HS-27A (cell line): ENCODE results near the gene FZD7.

Source experiments
- DNase-seq: peaks from one replicate; pipeline ENCODE4 v3.0.0-alpha.2; 2012; ENCODE audit warnings: low read depth, missing footprints

FZD7 gene

DNA sequence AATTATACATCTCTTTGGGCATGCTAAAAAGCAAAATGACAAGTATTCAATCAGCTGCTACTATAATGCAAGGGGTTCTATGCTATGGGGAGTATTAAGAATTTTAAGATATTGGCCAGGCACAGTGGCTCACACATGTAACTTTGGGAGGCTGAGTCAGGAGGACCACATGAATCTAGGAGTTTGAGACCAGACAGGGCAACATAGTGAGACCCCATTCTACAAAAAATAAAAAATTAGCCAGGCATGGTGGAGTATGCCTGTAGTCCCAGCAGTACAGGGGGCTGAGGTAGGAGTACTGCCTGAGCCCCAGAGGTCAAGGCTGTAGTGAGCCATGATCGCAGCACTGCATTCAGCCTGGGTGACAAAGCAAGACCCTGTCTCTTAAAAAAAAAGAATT, 33.9 kb downstream of the FZD7 start:
- DNase-seq = no peak

DNA sequence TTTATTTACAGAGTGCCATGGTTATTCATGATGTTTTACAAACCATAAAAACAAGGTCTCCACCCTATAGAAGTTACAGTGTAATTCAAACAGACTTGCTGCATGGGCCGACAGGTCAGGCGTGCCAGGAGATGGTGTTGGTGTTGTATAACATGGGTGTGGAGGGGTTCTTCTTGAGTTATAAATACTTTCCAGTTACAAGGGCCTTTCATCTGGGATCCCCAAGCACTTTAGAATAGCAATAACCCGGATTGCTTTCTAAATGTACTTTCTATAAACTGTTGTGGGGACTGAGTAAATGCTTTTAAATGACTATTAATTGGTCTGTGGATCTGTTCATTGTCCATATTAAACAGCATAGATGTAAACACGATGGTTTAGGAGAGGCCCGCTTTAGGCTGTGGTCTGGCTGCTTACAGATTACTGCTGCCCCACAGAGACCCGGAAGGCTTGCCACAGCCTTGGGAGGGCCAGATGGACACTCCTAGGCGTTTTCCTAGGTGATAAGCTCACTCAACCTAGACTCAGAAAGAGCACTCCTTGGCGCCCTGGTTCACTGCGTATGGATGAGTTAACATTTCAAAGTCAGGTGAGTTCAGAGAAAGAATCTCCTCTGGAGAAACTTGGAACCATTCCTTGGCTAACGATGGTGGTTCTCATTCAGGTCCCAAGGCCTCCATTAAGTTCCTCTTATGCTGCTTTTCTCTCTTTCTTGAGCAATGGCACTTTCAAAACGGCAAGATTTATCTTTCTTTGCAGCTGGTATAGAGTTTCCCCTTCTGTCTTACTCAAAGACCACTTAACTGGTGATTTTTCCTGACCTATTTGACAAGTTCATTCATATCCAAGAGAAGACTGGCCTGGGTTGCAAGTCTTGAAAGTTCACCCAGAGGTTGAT, 35.8 kb downstream of the FZD7 start:
- DNase-seq = no peak

GRCh38 chr2:202071107-202071506, 37.5 kb downstream of the FZD7 start:
- no peak for DNase-seq

DNA sequence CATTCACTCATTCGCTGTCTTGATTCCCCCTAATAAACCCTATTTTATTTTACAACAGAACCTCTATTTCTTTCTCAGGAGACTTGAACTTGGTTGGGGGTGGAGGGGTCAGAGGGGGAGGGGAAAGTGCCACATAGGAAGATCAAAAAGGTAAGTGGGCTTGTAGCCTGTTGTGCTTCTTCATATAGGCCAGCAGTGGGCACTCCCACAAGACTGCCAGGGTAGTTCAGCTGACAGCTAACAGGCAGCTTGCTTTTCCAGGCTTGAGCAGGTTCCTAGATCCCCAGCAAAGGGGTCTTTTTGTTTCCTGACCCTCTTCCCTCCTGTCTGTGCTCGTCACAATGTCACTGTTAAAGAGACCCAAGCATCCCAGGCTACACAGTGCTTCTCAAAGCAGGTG, 38.6 kb downstream of the FZD7 start:
- no peak for DNase-seq

GRCh38 chr2:202072737-202073401, 39.2 kb downstream of the FZD7 start, which contains the start of gene KIAA2012:
TSS of gene KIAA2012 (plus strand) at chr2:202073255. CDS start at chr2:202073628, 373 bp downstream.
- DNase-seq = no peak

GRCh38 chr2:202074324-202074723, 40.7 kb downstream of the FZD7 start:
- no peak for DNase-seq

GRCh38 chr2:202079310-202079709, 45.7 kb downstream of the FZD7 start:
- DNase-seq = no peak

DNA sequence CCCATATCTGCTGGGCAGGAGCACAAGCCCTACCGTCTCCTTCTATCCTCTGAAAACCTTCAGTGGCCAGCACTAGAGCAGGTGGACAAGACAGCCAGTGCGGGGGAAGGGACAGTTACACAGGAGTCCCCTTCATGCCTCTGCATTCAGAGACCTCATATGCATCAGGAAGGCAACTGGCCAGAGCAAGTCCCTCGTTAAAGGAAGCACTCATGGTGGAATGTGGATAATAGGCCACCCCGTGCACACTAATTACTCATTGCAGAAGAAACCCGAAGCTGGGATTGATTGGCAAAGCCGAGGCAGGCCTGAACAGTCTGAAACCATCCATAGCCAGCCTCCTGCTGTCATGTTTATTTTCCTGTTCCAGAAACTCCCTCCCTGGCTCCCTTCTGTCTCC, 50.6 kb downstream of the FZD7 start:
- DNase-seq = no peak
